Keratinocyte (primary cell): ENCODE data around the gene PFKM. TPM values are rescaled to one million over a fixed set of nuclear protein-coding genes. Genes with fewer than 3 reads are reported as not detected.
"Not testable (repeated sequence)": the region's sequence is repeated elsewhere in the genome, so short reads cannot be mapped to it uniquely, and the experiment has no call there.

Experiments used
- DNase-seq: peaks from one replicate; pipeline ENCODE4 v3.0.0-alpha.2; 2011; ENCODE audit warnings: low read depth, missing footprints, low spot score
- FAIRE-seq: peaks from 2 replicates; lab custom pipeline; 2011; peaks lifted over from hg19 to GRCh38; lab: Jason Lieb, UNC
- H2AFZ ChIP-seq: 2 replicates; pipeline ENCODE4 v1.6.0; 2012; ENCODE audit warnings: low read length, control low read depth, inconsistent platforms; ENCODE audit not compliant: control insufficient read depth
- H3K27ac ChIP-seq: 2 replicates; pipeline ENCODE4 v1.5.1; 2011; ENCODE audit warnings: low read length; ENCODE audit not compliant: control insufficient read depth, insufficient read depth
- H3K27me3 ChIP-seq: 3 replicates; pipeline ENCODE4 v1.6.0; 2011; ENCODE audit warnings: low read length; ENCODE audit not compliant: control insufficient read depth, insufficient read depth; ENCODE audit errors: extremely low read depth
- H3K36me3 ChIP-seq, 2 experiments: 2 replicates in 1 of 2; 3 replicates in 1 of 2; pipeline ENCODE4 v1.5.1; 2011; ENCODE audit warnings: low read length in 2 of 2, mild to moderate bottlenecking in 1 of 2; ENCODE audit not compliant: control insufficient read depth in 2 of 2, insufficient read depth in 2 of 2; ENCODE audit errors: extremely low read depth in 1 of 2
- H3K4me1 ChIP-seq: 3 replicates; pipeline ENCODE4 v1.5.1; 2011; ENCODE audit warnings: low read length; ENCODE audit not compliant: control insufficient read depth, insufficient read depth; ENCODE audit errors: extremely low read depth
- H3K4me2 ChIP-seq: 3 replicates; pipeline ENCODE4 v1.6.0; 2011; ENCODE audit warnings: low read depth, low read length; ENCODE audit not compliant: control insufficient read depth, insufficient read depth; ENCODE audit errors: extremely low read depth
- H3K4me3 ChIP-seq, 3 experiments: fragments of 200-600 bp in 1 of 3; sonication (generic) in 1 of 3; 2 replicates in 2 of 3; 3 replicates in 1 of 3; pipeline ENCODE4 v1.5.1; 2011 to 2016; ENCODE audit warnings: low read length in 3 of 3, mild to moderate bottlenecking in 3 of 3, control low read depth in 2 of 3, inconsistent platforms in 1 of 3, low read depth in 1 of 3, mixed read lengths in 1 of 3, mixed run types in 1 of 3, moderate library complexity in 1 of 3; ENCODE audit not compliant: control insufficient read depth in 2 of 3, insufficient read depth in 2 of 3; ENCODE audit errors: extremely low read depth in 1 of 3
- H3K79me2 ChIP-seq: 2 replicates; pipeline ENCODE4 v1.6.0; 2012; ENCODE audit warnings: low read length; ENCODE audit not compliant: control insufficient read depth, insufficient read depth
- H3K9ac ChIP-seq: 3 replicates; pipeline ENCODE4 v1.6.0; 2011; ENCODE audit warnings: low read length; ENCODE audit not compliant: control insufficient read depth, insufficient read depth; ENCODE audit errors: extremely low read depth
- H3K9me1 ChIP-seq: 3 replicates; pipeline ENCODE4 v1.6.0; 2011; ENCODE audit warnings: low read length; ENCODE audit not compliant: control insufficient read depth, insufficient read depth; ENCODE audit errors: extremely low read depth
- H3K9me3 ChIP-seq: 2 replicates; pipeline ENCODE4 v1.5.1; 2012; ENCODE audit warnings: low read depth, low read length; ENCODE audit not compliant: control insufficient read depth
- H4K20me1 ChIP-seq: 3 replicates; pipeline ENCODE4 v1.6.0; 2011; ENCODE audit warnings: low read length; ENCODE audit not compliant: control insufficient read depth, insufficient read depth; ENCODE audit errors: extremely low read depth
- EZH2 ChIP-seq: IDR thresholded peaks from one replicate; pipeline ENCODE4 v1.6.1; 2012; ENCODE audit warnings: inconsistent platforms, mild to moderate bottlenecking, low read length, moderate library complexity
- dilution Hi-C: fragments of 300-500 bp; cut with MboI; formaldehyde crosslinking; loops from one replicate; pipeline ENCODE4 v1.7.0; 2020; ENCODE audit warnings: low sequenced_read_pairs; ENCODE audit not compliant: extremely low pct_ligation_motif_present
- polyA plus RNA-seq, 5 experiments: library from polyadenylated mRNA; depleted of rRNA in 3 of 5; stranded (reverse) in 3 of 5; stranded (forward) in 1 of 5; unstranded in 1 of 5; fragments of >200 nt; gene quantifications; 1 replicate in 1 of 5; 2 replicates in 3 of 5; 3 replicates in 1 of 5; pipeline versions ENCODE4 v1.2.1 to v1.2.3, GENCODE V29; 2011 to 2012; ENCODE audit warnings: missing spikeins in 2 of 5, low read depth in 1 of 5, low replicate concordance in 1 of 5
- TF ChIP-seq, protein P1 (sequence below), 3 experiments: IDR thresholded peaks in 1 of 3; conservative IDR thresholded peaks in 1 of 3; optimal IDR thresholded peaks in 1 of 3; 2 replicates in 2 of 3; 3 replicates in 1 of 3; pipeline versions ENCODE3 to v1.5.1; 2011; ENCODE audit warnings: low read length in 3 of 3, mild to moderate bottlenecking in 3 of 3, moderate library complexity in 2 of 3, control low read depth in 1 of 3, inconsistent platforms in 1 of 3; ENCODE audit not compliant: insufficient read depth in 2 of 3; ENCODE audit errors: extremely low read depth in 1 of 3

PFKM gene
- polyA plus RNA-seq, 1 donor (not counting 4 experiments of a cell fraction or from before 2014, with no cell fraction given) = 67.9 TPM

DNA sequence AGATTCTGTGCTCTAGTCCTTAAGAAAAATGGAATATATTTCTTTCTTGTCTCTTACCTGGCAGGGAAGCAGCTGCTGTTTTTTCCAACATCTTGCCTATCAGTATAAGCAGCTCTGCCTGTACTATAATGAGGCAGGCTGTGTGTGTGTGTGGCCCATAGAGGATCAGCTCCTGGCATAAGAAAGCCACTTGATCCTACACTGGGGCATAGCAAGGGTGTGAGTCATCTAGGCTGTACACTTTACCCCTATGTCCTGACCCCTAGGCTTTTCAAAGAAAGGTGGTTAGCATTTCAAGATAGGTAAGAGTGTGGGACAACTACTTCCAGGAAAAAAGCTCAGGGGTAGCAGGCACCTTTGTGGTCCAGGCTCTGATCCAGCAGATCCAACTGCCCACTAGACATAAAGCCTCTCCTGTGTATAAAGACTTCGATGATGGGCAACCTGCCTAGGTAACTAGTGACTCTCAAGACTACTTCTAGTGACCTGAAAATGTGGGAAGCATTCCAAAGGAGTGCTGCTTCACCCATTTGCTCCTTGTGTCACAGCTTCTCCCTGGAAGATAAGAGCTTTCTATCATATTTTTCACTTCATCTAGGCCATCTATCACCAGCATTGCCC is 8.4 kb upstream of the PFKM start:
- dilution Hi-C loops = no loop called here
- H3K36me3 ChIP-seq = no peaks in the 10 kb centered on the region
- no peak overlapping the region for H2AFZ ChIP-seq
- no peak overlapping the region for H3K27ac ChIP-seq
- FAIRE-seq = no peak
- no peaks in the 10 kb centered on the region for H3K79me2 ChIP-seq
- H3K9ac ChIP-seq = no peak overlapping the region
- no peaks in the 10 kb centered on the region for H3K9me1 ChIP-seq
- H3K27me3 ChIP-seq = no peaks in the 10 kb centered on the region
- DNase-seq = no peak
- H3K4me3 ChIP-seq = no peak overlapping the region
- no peaks in the 10 kb centered on the region for H4K20me1 ChIP-seq
- no peak overlapping the region for H3K4me2 ChIP-seq
- no peaks in the 10 kb centered on the region for H3K9me3 ChIP-seq
- H3K4me1 ChIP-seq = peaks cover 7% of the 10 kb centered on the region
- TF ChIP-seq, protein P1, sequence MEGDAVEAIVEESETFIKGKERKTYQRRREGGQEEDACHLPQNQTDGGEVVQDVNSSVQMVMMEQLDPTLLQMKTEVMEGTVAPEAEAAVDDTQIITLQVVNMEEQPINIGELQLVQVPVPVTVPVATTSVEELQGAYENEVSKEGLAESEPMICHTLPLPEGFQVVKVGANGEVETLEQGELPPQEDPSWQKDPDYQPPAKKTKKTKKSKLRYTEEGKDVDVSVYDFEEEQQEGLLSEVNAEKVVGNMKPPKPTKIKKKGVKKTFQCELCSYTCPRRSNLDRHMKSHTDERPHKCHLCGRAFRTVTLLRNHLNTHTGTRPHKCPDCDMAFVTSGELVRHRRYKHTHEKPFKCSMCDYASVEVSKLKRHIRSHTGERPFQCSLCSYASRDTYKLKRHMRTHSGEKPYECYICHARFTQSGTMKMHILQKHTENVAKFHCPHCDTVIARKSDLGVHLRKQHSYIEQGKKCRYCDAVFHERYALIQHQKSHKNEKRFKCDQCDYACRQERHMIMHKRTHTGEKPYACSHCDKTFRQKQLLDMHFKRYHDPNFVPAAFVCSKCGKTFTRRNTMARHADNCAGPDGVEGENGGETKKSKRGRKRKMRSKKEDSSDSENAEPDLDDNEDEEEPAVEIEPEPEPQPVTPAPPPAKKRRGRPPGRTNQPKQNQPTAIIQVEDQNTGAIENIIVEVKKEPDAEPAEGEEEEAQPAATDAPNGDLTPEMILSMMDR (optimal IDR thresholded peaks at IDR 0.05 in 1 of 3, IDR thresholded peaks at IDR 0.05 in 1 of 3, conservative IDR thresholded peaks at IDR 0.05 in 1 of 3; ENCODE audit: extremely low read depth in 1 of 3, insufficient read depth in 2 of 3, low read length in 3 of 3) = no peak
- TF ChIP-seq EZH2 = no peak

DNA sequence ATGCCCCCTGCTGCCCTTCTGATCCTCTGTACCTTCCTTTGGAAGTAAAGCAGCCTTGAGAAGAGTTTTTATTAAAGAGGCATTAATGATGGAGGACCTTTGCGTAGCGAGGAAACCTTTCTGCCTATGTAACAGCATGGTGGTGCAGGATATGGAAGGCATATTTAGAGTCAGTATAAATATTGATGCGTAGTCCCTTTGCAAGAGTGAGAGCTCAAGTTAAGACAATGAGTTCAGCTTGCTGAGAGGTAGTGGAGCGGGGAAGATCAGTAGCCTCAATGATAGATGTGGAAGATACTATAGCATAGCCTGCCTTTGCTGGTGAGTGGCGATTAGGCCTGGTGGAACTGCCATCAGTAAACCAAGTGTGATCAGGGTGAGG is 7.9 kb upstream of the PFKM start:
- H4K20me1 ChIP-seq, dilution Hi-C loops, H3K79me2 ChIP-seq, H3K27me3 ChIP-seq, H3K4me2 ChIP-seq, H3K4me3 ChIP-seq, H3K27ac ChIP-seq, DNase-seq, H3K9me3 ChIP-seq, FAIRE-seq, H3K4me1 ChIP-seq, H2AFZ ChIP-seq, H3K9ac ChIP-seq, H3K36me3 ChIP-seq, H3K9me1 ChIP-seq: not testable (repeated sequence)

DNA sequence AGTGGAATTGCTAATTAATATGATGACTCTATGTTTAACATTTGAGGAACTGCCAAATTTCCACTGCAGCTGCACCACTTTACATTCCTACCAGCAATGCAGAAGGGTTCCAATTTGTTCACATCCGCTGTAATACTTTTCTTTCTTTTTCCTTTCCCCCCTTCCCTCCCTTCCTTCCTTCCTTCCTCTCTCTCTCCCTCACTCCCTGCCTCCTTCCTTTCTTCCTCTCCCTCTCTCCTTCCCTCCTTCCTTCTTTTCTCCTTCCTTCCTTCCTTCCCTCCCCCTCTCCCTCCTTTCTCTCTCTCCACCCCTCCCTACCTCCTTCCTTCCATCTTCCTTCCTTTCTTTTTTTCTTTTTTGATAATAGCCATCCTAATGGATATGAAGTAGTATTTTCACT is 3.2 kb upstream of the PFKM start:
- H3K36me3 ChIP-seq = no peaks in the 10 kb centered on the region
- dilution Hi-C loops = no loop called here
- H4K20me1 ChIP-seq = no peaks in the 10 kb centered on the region
- no peak overlapping the region for H3K4me2 ChIP-seq
- peaks cover 14% of the 10 kb centered on the region for H3K4me1 ChIP-seq
- no peak overlapping the region for H3K9ac ChIP-seq
- peaks cover 6% of the 10 kb centered on the region for H3K79me2 ChIP-seq
- DNase-seq = no peak
- TF ChIP-seq EZH2 = no peak
- TF ChIP-seq, protein P1 (optimal IDR thresholded peaks at IDR 0.05 in 1 of 3, IDR thresholded peaks at IDR 0.05 in 1 of 3, conservative IDR thresholded peaks at IDR 0.05 in 1 of 3; ENCODE audit: extremely low read depth in 1 of 3, insufficient read depth in 2 of 3, low read length in 3 of 3) = no peak
- H3K9me3 ChIP-seq = no peaks in the 10 kb centered on the region
- no peak for FAIRE-seq
- H3K27ac ChIP-seq = no peak overlapping the region
- H3K4me3 ChIP-seq = no peak overlapping the region
- no peaks in the 10 kb centered on the region for H3K27me3 ChIP-seq
- H3K9me1 ChIP-seq = no peaks in the 10 kb centered on the region
- no peak overlapping the region for H2AFZ ChIP-seq
